Keratinocyte (primary cell): ENCODE data around the gene CERS1. TPM values are rescaled to one million over a fixed set of nuclear protein-coding genes. Genes with fewer than 3 reads are reported as not detected.

Experiments
- DNase-seq: peaks from one replicate; pipeline ENCODE4 v3.0.0-alpha.2; 2011; ENCODE audit warnings: low read depth, missing footprints, low spot score
- FAIRE-seq: peaks from 2 replicates; lab custom pipeline; 2011; peaks lifted over from hg19 to GRCh38; lab: Jason Lieb, UNC
- H2AFZ ChIP-seq: 2 replicates; pipeline ENCODE4 v1.6.0; 2012; ENCODE audit warnings: low read length, control low read depth, inconsistent platforms; ENCODE audit not compliant: control insufficient read depth
- H3K27ac ChIP-seq: 2 replicates; pipeline ENCODE4 v1.5.1; 2011; ENCODE audit warnings: low read length; ENCODE audit not compliant: control insufficient read depth, insufficient read depth
- H3K27me3 ChIP-seq: 3 replicates; pipeline ENCODE4 v1.6.0; 2011; ENCODE audit warnings: low read length; ENCODE audit not compliant: control insufficient read depth, insufficient read depth; ENCODE audit errors: extremely low read depth
- H3K36me3 ChIP-seq, 2 experiments: 2 replicates in 1 of 2; 3 replicates in 1 of 2; pipeline ENCODE4 v1.5.1; 2011; ENCODE audit warnings: low read length in 2 of 2, mild to moderate bottlenecking in 1 of 2; ENCODE audit not compliant: control insufficient read depth in 2 of 2, insufficient read depth in 2 of 2; ENCODE audit errors: extremely low read depth in 1 of 2
- H3K4me1 ChIP-seq: 3 replicates; pipeline ENCODE4 v1.5.1; 2011; ENCODE audit warnings: low read length; ENCODE audit not compliant: control insufficient read depth, insufficient read depth; ENCODE audit errors: extremely low read depth
- H3K4me2 ChIP-seq: 3 replicates; pipeline ENCODE4 v1.6.0; 2011; ENCODE audit warnings: low read depth, low read length; ENCODE audit not compliant: control insufficient read depth, insufficient read depth; ENCODE audit errors: extremely low read depth
- H3K4me3 ChIP-seq, 3 experiments: fragments of 200-600 bp in 1 of 3; sonication (generic) in 1 of 3; 2 replicates in 2 of 3; 3 replicates in 1 of 3; pipeline ENCODE4 v1.5.1; 2011 to 2016; ENCODE audit warnings: low read length in 3 of 3, mild to moderate bottlenecking in 3 of 3, control low read depth in 2 of 3, inconsistent platforms in 1 of 3, low read depth in 1 of 3, mixed read lengths in 1 of 3, mixed run types in 1 of 3, moderate library complexity in 1 of 3; ENCODE audit not compliant: control insufficient read depth in 2 of 3, insufficient read depth in 2 of 3; ENCODE audit errors: extremely low read depth in 1 of 3
- H3K79me2 ChIP-seq: 2 replicates; pipeline ENCODE4 v1.6.0; 2012; ENCODE audit warnings: low read length; ENCODE audit not compliant: control insufficient read depth, insufficient read depth
- H3K9ac ChIP-seq: 3 replicates; pipeline ENCODE4 v1.6.0; 2011; ENCODE audit warnings: low read length; ENCODE audit not compliant: control insufficient read depth, insufficient read depth; ENCODE audit errors: extremely low read depth
- H3K9me1 ChIP-seq: 3 replicates; pipeline ENCODE4 v1.6.0; 2011; ENCODE audit warnings: low read length; ENCODE audit not compliant: control insufficient read depth, insufficient read depth; ENCODE audit errors: extremely low read depth
- H3K9me3 ChIP-seq: 2 replicates; pipeline ENCODE4 v1.5.1; 2012; ENCODE audit warnings: low read depth, low read length; ENCODE audit not compliant: control insufficient read depth
- H4K20me1 ChIP-seq: 3 replicates; pipeline ENCODE4 v1.6.0; 2011; ENCODE audit warnings: low read length; ENCODE audit not compliant: control insufficient read depth, insufficient read depth; ENCODE audit errors: extremely low read depth
- EZH2 ChIP-seq: IDR thresholded peaks from one replicate; pipeline ENCODE4 v1.6.1; 2012; ENCODE audit warnings: inconsistent platforms, mild to moderate bottlenecking, low read length, moderate library complexity
- dilution Hi-C: fragments of 300-500 bp; cut with MboI; formaldehyde crosslinking; loops from one replicate; pipeline ENCODE4 v1.7.0; 2020; ENCODE audit warnings: low sequenced_read_pairs; ENCODE audit not compliant: extremely low pct_ligation_motif_present
- polyA plus RNA-seq, 5 experiments: library from polyadenylated mRNA; depleted of rRNA in 3 of 5; stranded (reverse) in 3 of 5; stranded (forward) in 1 of 5; unstranded in 1 of 5; fragments of >200 nt; gene quantifications; 1 replicate in 1 of 5; 2 replicates in 3 of 5; 3 replicates in 1 of 5; pipeline versions ENCODE4 v1.2.1 to v1.2.3, GENCODE V29; 2011 to 2012; ENCODE audit warnings: missing spikeins in 2 of 5, low read depth in 1 of 5, low replicate concordance in 1 of 5
- TF ChIP-seq, protein P1 (sequence below), 3 experiments: IDR thresholded peaks in 1 of 3; conservative IDR thresholded peaks in 1 of 3; optimal IDR thresholded peaks in 1 of 3; 2 replicates in 2 of 3; 3 replicates in 1 of 3; pipeline versions ENCODE3 to v1.5.1; 2011; ENCODE audit warnings: low read length in 3 of 3, mild to moderate bottlenecking in 3 of 3, moderate library complexity in 2 of 3, control low read depth in 1 of 3, inconsistent platforms in 1 of 3; ENCODE audit not compliant: insufficient read depth in 2 of 3; ENCODE audit errors: extremely low read depth in 1 of 3

The CERS1 gene
- polyA plus RNA-seq, 1 donor (not counting 4 experiments of a cell fraction or from before 2014, with no cell fraction given), result 0.09 TPM

DNA sequence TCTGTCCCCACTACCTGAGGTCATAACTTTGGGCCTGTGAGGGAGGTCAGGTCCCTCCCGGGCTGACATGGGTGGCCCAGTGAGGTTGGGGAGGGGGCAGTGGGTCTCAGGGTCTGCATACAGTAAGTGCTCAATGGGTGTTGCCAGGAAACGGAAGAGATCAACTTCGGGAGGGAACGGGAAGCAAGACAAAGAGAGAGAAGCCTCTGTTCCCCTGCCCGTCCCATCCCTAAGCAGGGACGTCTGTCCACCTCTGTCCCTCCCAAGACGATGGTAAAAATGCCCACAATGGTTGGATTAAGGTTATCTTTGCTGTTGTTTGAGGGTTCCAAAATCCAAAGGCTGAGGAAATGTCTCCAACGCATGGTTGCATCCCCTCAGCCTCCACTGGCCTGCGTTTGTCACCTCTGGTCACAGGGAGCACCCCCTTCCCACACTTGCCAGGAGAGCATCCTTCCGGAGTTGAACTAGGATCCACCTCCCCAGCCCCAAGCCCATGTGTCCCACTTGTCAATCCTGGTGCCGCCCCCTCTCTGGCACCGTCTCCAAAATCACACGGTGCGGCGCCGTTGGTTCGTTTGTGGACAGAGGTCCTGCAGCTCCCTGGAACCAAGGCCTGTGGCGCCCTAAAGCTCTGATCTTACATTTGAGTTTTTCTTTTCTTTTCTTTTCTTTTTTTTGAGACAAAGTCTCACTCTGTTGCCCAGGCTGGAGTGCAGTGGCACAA lies 45.8 kb upstream of the CERS1 start:
- peak overlapping the region; percentile 40 to 69 (median 67) for H3K4me3 ChIP-seq
- H3K4me2 ChIP-seq, result peak overlapping the region; percentile 90
- no peaks in the 10 kb centered on the region for H3K27me3 ChIP-seq
- DNase-seq (no peak), FAIRE-seq (no peak)
- H3K36me3 ChIP-seq, result peaks cover 13 to 21% of the 10 kb centered on the region in 2 experiments
- H3K4me1 ChIP-seq, result peaks cover 7% of the 10 kb centered on the region
- H3K27ac ChIP-seq, result no peak overlapping the region
- peaks cover 46% of the 10 kb centered on the region for H3K79me2 ChIP-seq
- peak overlapping the region; percentile 65 for H2AFZ ChIP-seq
- no peaks in the 10 kb centered on the region for H4K20me1 ChIP-seq
- TF ChIP-seq, protein P1, sequence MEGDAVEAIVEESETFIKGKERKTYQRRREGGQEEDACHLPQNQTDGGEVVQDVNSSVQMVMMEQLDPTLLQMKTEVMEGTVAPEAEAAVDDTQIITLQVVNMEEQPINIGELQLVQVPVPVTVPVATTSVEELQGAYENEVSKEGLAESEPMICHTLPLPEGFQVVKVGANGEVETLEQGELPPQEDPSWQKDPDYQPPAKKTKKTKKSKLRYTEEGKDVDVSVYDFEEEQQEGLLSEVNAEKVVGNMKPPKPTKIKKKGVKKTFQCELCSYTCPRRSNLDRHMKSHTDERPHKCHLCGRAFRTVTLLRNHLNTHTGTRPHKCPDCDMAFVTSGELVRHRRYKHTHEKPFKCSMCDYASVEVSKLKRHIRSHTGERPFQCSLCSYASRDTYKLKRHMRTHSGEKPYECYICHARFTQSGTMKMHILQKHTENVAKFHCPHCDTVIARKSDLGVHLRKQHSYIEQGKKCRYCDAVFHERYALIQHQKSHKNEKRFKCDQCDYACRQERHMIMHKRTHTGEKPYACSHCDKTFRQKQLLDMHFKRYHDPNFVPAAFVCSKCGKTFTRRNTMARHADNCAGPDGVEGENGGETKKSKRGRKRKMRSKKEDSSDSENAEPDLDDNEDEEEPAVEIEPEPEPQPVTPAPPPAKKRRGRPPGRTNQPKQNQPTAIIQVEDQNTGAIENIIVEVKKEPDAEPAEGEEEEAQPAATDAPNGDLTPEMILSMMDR (optimal IDR thresholded peaks at IDR 0.05 in 1 of 3, IDR thresholded peaks at IDR 0.05 in 1 of 3, conservative IDR thresholded peaks at IDR 0.05 in 1 of 3; ENCODE audit: extremely low read depth in 1 of 3, insufficient read depth in 2 of 3, low read length in 3 of 3), result no peak
- no peaks in the 10 kb centered on the region for H3K9me3 ChIP-seq
- H3K9ac ChIP-seq, result peak overlapping the region; percentile 65
- no peaks in the 10 kb centered on the region for H3K9me1 ChIP-seq
- dilution Hi-C loops, result no loop called here

GRCh38 chr19:18940769-18941627 lies 45.0 kb upstream of the CERS1 start, which contains the start of gene HOMER3:
TSS of gene HOMER3 (minus strand) at chr19:18941217. CDS start at chr19:18938982, 2,235 bp downstream.
- DNase-seq (no peak), FAIRE-seq (no peak)
- Histone ChIP-seq H2AFZ (peak within 1 kb of the TSS; percentile 65), H3K9me1 (no peaks in the 10 kb centered on the region), H3K36me3 (peaks cover 14 to 21% of the 10 kb centered on the region in 2 experiments), H3K9ac (peak within 1 kb of the TSS; percentile 92), H3K4me2 (peak within 1 kb of the TSS; percentile 91), H3K27me3 (no peaks in the 10 kb centered on the region), H4K20me1 (no peaks in the 10 kb centered on the region), H3K9me3 (no peaks in the 10 kb centered on the region), H3K4me3 (peak within 1 kb of the TSS; percentile 89 to 96 (median 95)), H3K27ac (peak within 1 kb of the TSS; percentile 84), H3K4me1 (peaks cover 7% of the 10 kb centered on the region), H3K79me2 (peaks cover 46% of the 10 kb centered on the region)
- dilution Hi-C loops, result no loop called here
- no peak for TF ChIP-seq EZH2
- TF ChIP-seq, protein P1 (optimal IDR thresholded peaks at IDR 0.05 in 1 of 3, IDR thresholded peaks at IDR 0.05 in 1 of 3, conservative IDR thresholded peaks at IDR 0.05 in 1 of 3; ENCODE audit: extremely low read depth in 1 of 3, insufficient read depth in 2 of 3, low read length in 3 of 3), result peak in 2 of 3 experiments; percentile 12 to 53
